A549 (cell line): ENCODE results near the gene TKFC. TPM values are rescaled to one million over a fixed set of nuclear protein-coding genes. Genes with fewer than 3 reads are reported as not detected.

Experiments used
- ATAC-seq, 2 experiments: fragments of 200-7000 bp in 1 of 2; fragments of >200 bp in 1 of 2; cut with Nextera tagmentation in 1 of 2; cut with Tn5 transposase in 1 of 2; 3 replicates each; pipeline versions ENCODE4 v1.8.0 to v1.9.1; 2018 to 2020; ENCODE audit warnings: mild to moderate bottlenecking in 1 of 2, moderate library complexity in 1 of 2
- CTCF ChIA-PET: fragments of 300-600 bp; sonication (Branson Sonifier 250); formaldehyde crosslinking; extraction: SDS; loops from one replicate; lab custom pipeline; 2021; ENCODE audit warnings: antibody characterized with exemption, inconsistent platforms; lab: Yijun Ruan, JAX
- POLR2A ChIA-PET: fragments of 350-600 bp; formaldehyde crosslinking; extraction: SDS; loops from one replicate; lab custom pipeline; 2021; ENCODE audit warnings: antibody characterized with exemption, inconsistent platforms; lab: Yijun Ruan, JAX
- DNase-seq, 2 experiments: peaks; one replicate each; pipeline versions ENCODE4 v3.0.0 to v3.0.0-alpha.2; 2011 to 2016; ENCODE audit warnings: low read depth in 1 of 2, low spot score in 1 of 2
- FAIRE-seq: peaks from 2 replicates; lab custom pipeline; 2011; peaks lifted over from hg19 to GRCh38; lab: Jason Lieb, UNC
- H3K27ac ChIP-seq, 2 experiments: fragments of >200 bp; sonication (Bioruptor Twin); formaldehyde crosslinking; 3 replicates each; pipeline ENCODE4 v1.5.1; 2016 to 2017
- H3K4me1 ChIP-seq: fragments of >200 bp; sonication (Bioruptor Twin); formaldehyde crosslinking; 3 replicates; pipeline ENCODE4 v1.6.1; 2016
- H3K4me2 ChIP-seq: fragments of >200 bp; sonication (Bioruptor Twin); formaldehyde crosslinking; 3 replicates; pipeline ENCODE4 v1.6.1; 2016
- H3K4me3 ChIP-seq: fragments of >200 bp; sonication (Bioruptor Twin); formaldehyde crosslinking; 3 replicates; pipeline ENCODE4 v1.5.1; 2016
- H3K9me3 ChIP-seq: fragments of >200 bp; sonication (Bioruptor Twin); formaldehyde crosslinking; 3 replicates; pipeline ENCODE4 v1.6.1; 2016
- BCL3 ChIP-seq: fragments of >200 bp; sonication (Bioruptor Twin); formaldehyde crosslinking; IDR thresholded peaks from 3 replicates; pipeline ENCODE4 v1.6.1; 2016
- CBX8 ChIP-seq: fragments of 200-600 bp; sonication (generic); IDR thresholded peaks from 2 replicates; pipeline ENCODE4 v1.6.1; 2016
- ESRRA ChIP-seq: fragments of 150-350 bp; IDR thresholded peaks from 2 replicates; pipeline ENCODE4 v1.6.1; 2014; ENCODE audit warnings: mild to moderate bottlenecking, low read length, borderline replicate concordance
- FOSB ChIP-seq: fragments of 250-450 bp; sonication (Bioruptor Pico); IDR thresholded peaks from 2 replicates; pipeline ENCODE4 v1.5.0; 2020; ENCODE audit warnings: mild to moderate bottlenecking, moderate library complexity
- HDAC2 ChIP-seq: fragments of 200-600 bp; sonication (generic); IDR thresholded peaks from 2 replicates; pipeline ENCODE4 v1.6.1; 2016
- JUN ChIP-seq, 2 experiments: fragments of >200 bp; sonication (Bioruptor Twin); formaldehyde crosslinking; IDR thresholded peaks; 2 replicates in 1 of 2; 3 replicates in 1 of 2; pipeline ENCODE4 v1.6.1; 2016 to 2017
- MAX ChIP-seq: IDR thresholded peaks from 2 replicates; pipeline ENCODE4 v1.6.1; 2012
- MAZ ChIP-seq: fragments of 150-350 bp; IDR thresholded peaks from 2 replicates; pipeline ENCODE4 v1.6.1; 2014; ENCODE audit warnings: antibody characterized with exemption, low read depth, low read length, borderline replicate concordance
- MYC ChIP-seq: IDR thresholded peaks from 2 replicates; pipeline ENCODE4 v1.6.1; 2012; ENCODE audit warnings: mild to moderate bottlenecking, inconsistent platforms, low read length, improper control_type of control experiment, borderline replicate concordance
- NPAS2 ChIP-seq: fragments of 250-450 bp; sonication (Bioruptor Pico); IDR thresholded peaks from 2 replicates; pipeline ENCODE4 v1.8.0; 2022; ENCODE audit warnings: mild to moderate bottlenecking, moderate library complexity, borderline replicate concordance
- RAD21 ChIP-seq, 2 experiments: fragments of >200 bp in 1 of 2; sonication (Bioruptor Twin) in 1 of 2; formaldehyde crosslinking in 1 of 2; IDR thresholded peaks in 1 of 2; conservative IDR thresholded peaks in 1 of 2; 2 replicates in 1 of 2; 3 replicates in 1 of 2; pipeline ENCODE4 v1.6.1; 2012 to 2018; ENCODE audit warnings: inconsistent platforms in 1 of 2
- RARB ChIP-seq: fragments of 250-450 bp; sonication (Bioruptor Pico); IDR thresholded peaks from 2 replicates; pipeline ENCODE4 v1.8.0; 2021; ENCODE audit warnings: mild to moderate bottlenecking, moderate library complexity
- RCOR1 ChIP-seq: fragments of 150-350 bp; IDR thresholded peaks from 2 replicates; pipeline ENCODE4 v1.6.1; 2014; ENCODE audit warnings: antibody characterized with exemption, low read length, low read depth
- RFX5 ChIP-seq: fragments of 450-650 bp; IDR thresholded peaks from 2 replicates; pipeline ENCODE4 v1.7.1; 2014; ENCODE audit warnings: antibody characterized with exemption, mild to moderate bottlenecking, moderate library complexity
- SMC3 ChIP-seq: fragments of >200 bp; sonication (Bioruptor Twin); formaldehyde crosslinking; IDR thresholded peaks from 3 replicates; pipeline ENCODE4 v1.6.1; 2018; ENCODE audit warnings: inconsistent platforms
- WGBS: methylation state at CpG from one replicate; pipeline ENCODE4 v1.1.6; 2017; ENCODE audit errors: missing lambda C conversion rate; 5-methylcytosine and 5-hydroxymethylcytosine counted together
- polyA plus RNA-seq, 4 experiments: library from polyadenylated mRNA; depleted of rRNA in 3 of 4; stranded (reverse); fragments of >200 nt; fragmentation: RNase III in 1 of 4; extraction: RNeasy Plus Mini Kit Qiagen cat#74134 plus additional on column Dnase treatment in 1 of 4; gene quantifications; 2 replicates in 3 of 4; 3 replicates in 1 of 4; pipeline ENCODE4 v1.2.3, GENCODE V29; 2011 to 2017
- TF ChIP-seq, protein P1 (sequence below): fragments of 450-650 bp; IDR thresholded peaks from 2 replicates; pipeline ENCODE4 v1.6.1; 2014; ENCODE audit warnings: antibody characterized with exemption
- TF ChIP-seq, protein P2 (sequence below): IDR thresholded peaks from 2 replicates; pipeline ENCODE4 v1.6.1; 2012; ENCODE audit warnings: low read depth, borderline replicate concordance

The TKFC gene
- polyA plus RNA-seq, 2 of the 4 experiments (the other 2 are of a cell fraction) = 46.5 to 48.7 TPM

DNA sequence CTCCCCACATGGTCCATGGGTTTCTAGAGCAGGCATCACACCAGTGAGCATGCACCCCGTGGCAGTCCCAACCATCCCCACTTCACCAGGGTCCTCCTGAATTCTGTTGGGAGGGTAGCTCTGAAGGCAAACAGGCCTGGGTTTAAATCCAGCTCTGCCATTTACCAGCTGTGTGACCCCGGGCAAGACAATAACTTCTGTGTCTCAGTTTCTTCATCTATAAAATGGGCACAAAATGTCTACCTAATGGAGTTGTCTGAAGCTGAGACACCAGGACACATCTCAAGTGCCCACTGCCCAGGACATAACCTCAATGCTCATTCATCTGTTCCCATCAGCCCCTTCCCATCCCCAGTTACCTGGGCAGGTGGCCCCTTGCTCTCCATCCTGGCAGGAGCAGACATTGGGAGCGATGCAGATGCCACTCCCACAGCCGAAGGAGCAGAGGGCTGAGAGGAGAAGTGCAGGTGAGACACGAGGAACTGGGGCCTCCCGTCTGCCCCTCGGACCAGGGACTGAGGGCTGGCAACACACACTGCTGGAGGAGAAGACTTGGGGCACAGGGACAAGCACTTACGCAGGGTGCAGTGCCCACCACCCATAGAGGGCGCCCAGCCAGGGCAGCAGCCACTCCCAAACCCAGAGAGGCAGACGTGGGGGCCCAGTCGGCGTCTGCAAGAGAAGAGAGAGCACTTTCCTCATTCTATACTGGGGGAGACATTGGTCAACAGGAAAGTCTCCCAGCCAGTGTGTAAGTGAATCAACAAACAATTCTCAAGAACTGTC lies 41.9 kb upstream of the TKFC start (continued):
- TF ChIP-seq RCOR1 (no peak), FOSB (no peak), BCL3 (no peak)
- TF ChIP-seq, protein P1, sequence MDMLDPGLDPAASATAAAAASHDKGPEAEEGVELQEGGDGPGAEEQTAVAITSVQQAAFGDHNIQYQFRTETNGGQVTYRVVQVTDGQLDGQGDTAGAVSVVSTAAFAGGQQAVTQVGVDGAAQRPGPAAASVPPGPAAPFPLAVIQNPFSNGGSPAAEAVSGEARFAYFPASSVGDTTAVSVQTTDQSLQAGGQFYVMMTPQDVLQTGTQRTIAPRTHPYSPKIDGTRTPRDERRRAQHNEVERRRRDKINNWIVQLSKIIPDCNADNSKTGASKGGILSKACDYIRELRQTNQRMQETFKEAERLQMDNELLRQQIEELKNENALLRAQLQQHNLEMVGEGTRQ = no peak

- POLR2A ChIA-PET = no interaction called here
- TF ChIP-seq SMC3 (no peak), MAZ (no peak), RFX5 (no peak), RAD21 (conservative IDR thresholded peaks at IDR 0.05 in 1 of 2, IDR thresholded peaks at IDR 0.05 in 1 of 2) (no peak), MYC (no peak), HDAC2 (no peak), RCOR1 (no peak), NPAS2 (no peak), ESRRA (no peak)
- TF ChIP-seq, protein P1 = no peak
- TF ChIP-seq, all 56 proteins: peak for 0
- Histone ChIP-seq H3K9me3 (no peaks in the 10 kb centered on the region), H3K4me1 (peaks cover 10% of the 10 kb centered on the region; the same call in 1 of the 3 replicates), H3K4me2 (no peak overlapping the region), H3K27ac (no peak overlapping the region), H3K4me3 (no peak overlapping the region)
- 90% methylated on average over 2 of the region's 2 CpGs for WGBS
- DNase-seq (no peak), FAIRE-seq (no peak), ATAC-seq (no peak)
- CTCF ChIA-PET = interaction anchor here (0.8 to 2.5 kb wide), 3 partner anchors 9 to 138 kb away, joined by 3 to 8 read pairs (median 4); no protein-coding TSS in a partner anchor
These were observed 40.7 kb upstream of the TKFC start for GRCh38 chr11:61292356-61292755.

GRCh38 chr11:61293867-61294716 lies 38.9 kb upstream of the TKFC start:
- CTCF ChIA-PET = interaction anchor here (0.5 to 2.8 kb wide), 19 partner anchors 10 to 463 kb away, joined by 3 to 28 read pairs (median 3); no protein-coding TSS in a partner anchor
- POLR2A ChIA-PET = interaction anchor here (0.7 to 2.1 kb wide), 7 partner anchors 12 to 463 kb away, joined by 3 to 15 read pairs (median 4); partner anchors contain the start of genes CYB561A3, DDB1, TKFC and TMEM138
- no peak for FAIRE-seq

More at GRCh38 chr11:61293867-61294716, 38.9 kb upstream of the TKFC start:
- no peaks in the 10 kb centered on the region for H3K9me3 ChIP-seq
- peak overlapping the region; percentile 61 for H3K4me3 ChIP-seq
- peak overlapping the region; percentile 100 for H3K4me2 ChIP-seq
- WGBS = 17% methylated on average over 27 of the region's 60 CpGs
- TF ChIP-seq RARB (CRISPR knock-in tag) = no peak
- no peak for TF ChIP-seq CBX8
- peak; percentile 84 for TF ChIP-seq MAX
- TF ChIP-seq, protein P2, sequence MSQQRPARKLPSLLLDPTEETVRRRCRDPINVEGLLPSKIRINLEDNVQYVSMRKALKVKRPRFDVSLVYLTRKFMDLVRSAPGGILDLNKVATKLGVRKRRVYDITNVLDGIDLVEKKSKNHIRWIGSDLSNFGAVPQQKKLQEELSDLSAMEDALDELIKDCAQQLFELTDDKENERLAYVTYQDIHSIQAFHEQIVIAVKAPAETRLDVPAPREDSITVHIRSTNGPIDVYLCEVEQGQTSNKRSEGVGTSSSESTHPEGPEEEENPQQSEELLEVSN = peak; percentile 45; the same call in 1 of the 2 replicates
- no peak for TF ChIP-seq JUN (IDR thresholded peaks at IDR 0.05)
- peaks cover 14% of the 10 kb centered on the region; the same call in 1 of the 3 replicates for H3K4me1 ChIP-seq
- ATAC-seq (peak; percentile 74 to 80), DNase-seq (peak; percentile 33 to 67)
- H3K27ac ChIP-seq = peak overlapping the region; percentile 81 to 87
